Activated CD4-positive, alpha-beta T cell treated with anti-CD3 and anti-CD28 coated beads, Interleukin-2, amount 10 ng/mL, durations not matched to agents 7 days and 5 days (primary cell): ENCODE measurements around the gene NFKBIB. TPM values are rescaled to one million over a fixed set of nuclear protein-coding genes. Genes with fewer than 3 reads are reported as not detected.

Experiments
- total RNA-seq, 2 experiments: library from RNA; stranded (reverse); gene quantifications; one replicate each; pipeline ENCODE4 v1.2.3, GENCODE V29; 2021

Gene NFKBIB
- total RNA-seq, 2 experiments from 2014 or later = 31.6 to 32.2 TPM

Other genes with a start within 250 kb of the NFKBIB start
- 1 to 10 TPM; 3.5 to 3.7 TPM for gene CAPN12, start 155.5 kb upstream of the NFKBIB start, total RNA-seq
- gene LGALS7, start 126.5 kb upstream of the NFKBIB start, total RNA-seq = not detected
- not detected for gene LGALS7B, start 110.8 kb upstream of the NFKBIB start, total RNA-seq
- 1 to 10 TPM; 2.1 to 2.3 TPM for gene LGALS4, start 87.0 kb upstream of the NFKBIB start, total RNA-seq
- 100 to 1,000 TPM; 143 to 144 TPM for gene ECH1, start 68.2 kb upstream of the NFKBIB start, total RNA-seq
- 100 to 1,000 TPM; 517 to 535 TPM for gene HNRNPL, start 50.0 kb upstream of the NFKBIB start, total RNA-seq
- 10 to 100 TPM; 65.0 to 66.9 TPM for gene RINL, start 21.7 kb upstream of the NFKBIB start, total RNA-seq
- gene SIRT2, start 351 bp upstream of the NFKBIB start, total RNA-seq = 10 to 100 TPM; 45.2 to 47.1 TPM
- under 1 TPM; 0.83 to 0.97 TPM for gene CCER2, start 12.2 kb downstream of the NFKBIB start, total RNA-seq
- 10 to 100 TPM; 33.4 to 37.9 TPM for gene SARS2, start 30.8 kb downstream of the NFKBIB start, total RNA-seq
- gene MRPS12, start 31.0 kb downstream of the NFKBIB start, total RNA-seq = 10 to 100 TPM; 54.8 to 57.5 TPM
- under 1 TPM in 1 of 2 experiments, not detected in 1; 0.35 TPM for gene FBXO17, start 75.8 kb downstream of the NFKBIB start, total RNA-seq
- gene FBXO27, start 132.6 kb downstream of the NFKBIB start, total RNA-seq = not detected
- not detected for gene ACP7, start 184.4 kb downstream of the NFKBIB start, total RNA-seq
- gene PAK4, start 225.8 kb downstream of the NFKBIB start, total RNA-seq = 10 to 100 TPM; 16.5 to 17.9 TPM